Body of pancreas (tissue), 4 donors: ENCODE results near the gene ACSL1. TPM values are rescaled to one million over a fixed set of nuclear protein-coding genes. Genes with fewer than 3 reads are reported as not detected.

Experiments
- ATAC-seq: fragments of 150-250 bp; one replicate; pipeline ENCODE4 v1.9.1; 2016
- DNase-seq, 4 donors: peaks; one replicate each; pipeline ENCODE4 v3.0.0-alpha.2; 2019
- H3K27ac ChIP-seq, 4 donors: fragments of 200-600 bp; sonication (generic); 1 replicate in 3 of 4; 2 replicates in 1 of 4; pipeline versions ENCODE4 v1.5.1 to v1.6.1; 2016 to 2019; ENCODE audit warnings: mild to moderate bottlenecking in 1 of 4, mixed read lengths in 1 of 4, moderate library complexity in 1 of 4
- H3K27me3 ChIP-seq, 2 donors: fragments of 200-600 bp; sonication (generic); one replicate each; pipeline ENCODE4 v1.6.0; 2016; ENCODE audit warnings: mild to moderate bottlenecking in 1 of 2
- H3K36me3 ChIP-seq, 2 donors: fragments of 200-600 bp; sonication (generic); replicated peaks in 1 of 2; 2 replicates each; pipeline ENCODE4 v1.5.1; 2016; ENCODE audit warnings: low read depth in 2 of 2; ENCODE audit not compliant: insufficient read depth in 1 of 2
- H3K4me1 ChIP-seq: fragments of 200-600 bp; sonication (generic); one replicate; pipeline ENCODE4 v1.6.0; 2016
- H3K4me3 ChIP-seq, 2 donors: fragments of 200-600 bp; sonication (generic); 1 replicate in 1 of 2; 2 replicates in 1 of 2; pipeline ENCODE4 v1.5.1; 2016 to 2019
- H3K9me3 ChIP-seq, 3 donors: fragments of 200-600 bp; sonication (generic); 1 replicate in 2 of 3; 2 replicates in 1 of 3; pipeline ENCODE4 v1.5.1; 2016
- CTCF ChIP-seq, 7 experiments: fragments of 450-650 bp in 4 of 7; fragments of 200-600 bp in 3 of 7; sonication (generic) in 3 of 7; IDR thresholded peaks; one replicate each; pipeline ENCODE4 v1.5.1; 2016 to 2019; ENCODE audit warnings: antibody characterized with exemption in 7 of 7
- POLR2A ChIP-seq, 3 donors: fragments of 450-650 bp; IDR thresholded peaks; one replicate each; pipeline ENCODE4 v1.6.1; 2016; ENCODE audit warnings: antibody characterized with exemption in 3 of 3, mild to moderate bottlenecking in 2 of 3
- WGBS, 2 donors: methylation state at CpG; one replicate each; pipeline ENCODE4 v1.1.5; 2017; 5-methylcytosine and 5-hydroxymethylcytosine counted together
- intact Hi-C: fragments of 100-400 bp; cut with DNase I; formaldehyde crosslinking; loops from one replicate; pipeline ENCODE4 v1.15.1; 2023
- total RNA-seq, 2 donors: library from RNA; depleted of rRNA; stranded (reverse); fragments of >200 nt; gene quantifications; one replicate each; pipeline ENCODE4 v1.1.0, GENCODE V29; 2016

Gene ACSL1
- total RNA-seq, 2 donors from 2014 or later = 36.6 to 193 TPM

- WGBS, 2 donors = 59 to 84% methylated on average over 2 of the region's 2 CpGs
- ATAC-seq = no peak
- H3K36me3 ChIP-seq = no peaks in the 10 kb centered on the region
These were observed 96.9 kb downstream of the ACSL1 start for GRCh38 chr4:184728858-184729257.

GRCh38 chr4:184727430-184727829 lies 98.3 kb downstream of the ACSL1 start:
- no peak overlapping the region for H3K27ac ChIP-seq
- 90 to 97% methylated on average over 3 of the region's 3 CpGs for WGBS, 2 donors
- TF ChIP-seq POLR2A (IDR thresholded peaks at IDR 0.05) (no peak), CTCF (IDR thresholded peaks at IDR 0.05) (no peak)
- H3K36me3 ChIP-seq = no peaks in the 10 kb centered on the region
- no peak overlapping the region for H3K4me3 ChIP-seq
- DNase-seq (no peak), ATAC-seq (no peak)
- intact Hi-C loops = no loop called here
- H3K4me1 ChIP-seq = no peaks in the 10 kb centered on the region
- H3K27me3 ChIP-seq = no peaks in the 10 kb centered on the region
- no peaks in the 10 kb centered on the region for H3K9me3 ChIP-seq

More at GRCh38 chr4:184728858-184729257, 96.9 kb downstream of the ACSL1 start:
- intact Hi-C loops = no loop called here
- DNase-seq = no peak
- Histone ChIP-seq H3K27me3 (no peaks in the 10 kb centered on the region), H3K4me1 (peaks cover 9% of the 10 kb centered on the region), H3K9me3 (no peaks in the 10 kb centered on the region), H3K4me3 (no peak overlapping the region), H3K27ac (no peak overlapping the region)
- TF ChIP-seq POLR2A (IDR thresholded peaks at IDR 0.05) (no peak), CTCF (IDR thresholded peaks at IDR 0.05) (no peak)

DNA sequence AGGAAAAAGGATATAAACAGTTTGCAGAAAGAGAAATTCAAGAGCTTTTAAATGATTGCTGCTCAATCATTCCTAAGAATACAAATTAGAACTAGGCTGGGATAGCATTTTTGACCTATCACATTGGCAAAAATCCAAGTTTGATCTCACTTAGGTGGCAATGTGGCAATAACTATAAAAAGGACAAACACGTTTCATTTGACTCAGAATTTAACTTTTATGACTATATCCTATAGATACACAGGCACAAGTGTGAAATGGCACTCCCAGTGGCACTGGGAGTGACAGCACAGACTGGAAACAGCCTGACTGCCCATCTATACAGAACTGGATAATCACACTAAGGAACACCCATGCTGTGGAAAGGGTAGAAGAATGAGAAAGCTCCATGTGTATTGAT lies 103.0 kb downstream of the ACSL1 start:
- DNase-seq (no peak), ATAC-seq (no peak)
- TF ChIP-seq POLR2A (IDR thresholded peaks at IDR 0.05) = no peak
- no peak for TF ChIP-seq CTCF (IDR thresholded peaks at IDR 0.05)
- intact Hi-C loops = no loop called here
- no peaks in the 10 kb centered on the region for H3K4me1 ChIP-seq
- no peaks in the 10 kb centered on the region for H3K27me3 ChIP-seq
- H3K36me3 ChIP-seq = no peaks in the 10 kb centered on the region
- no peak overlapping the region for H3K27ac ChIP-seq
- no peak overlapping the region for H3K4me3 ChIP-seq
- WGBS, 2 donors = 26 to 92% methylated on average over 1 of the region's 1 CpG
- no peaks in the 10 kb centered on the region for H3K9me3 ChIP-seq

DNA sequence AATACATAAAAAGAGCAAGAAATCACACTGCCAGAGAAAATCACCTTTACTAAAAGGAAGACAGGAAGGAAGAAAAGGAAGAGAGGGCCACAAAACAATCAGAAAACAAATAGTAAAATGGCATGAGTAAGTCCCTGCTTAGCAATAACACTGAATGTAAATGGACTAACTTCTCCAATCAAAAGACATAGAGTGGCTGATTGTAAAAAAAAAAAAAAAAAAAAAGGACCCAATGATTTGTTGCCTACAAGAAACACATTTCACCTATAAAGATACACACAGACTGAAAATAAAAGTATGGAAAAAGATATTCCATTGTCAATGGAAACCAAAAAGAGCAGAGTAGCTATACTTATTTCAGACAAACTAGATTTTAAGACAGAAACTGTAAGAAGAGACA lies 104.5 kb downstream of the ACSL1 start:
- ATAC-seq = no peak
- Histone ChIP-seq H3K27me3 (no peaks in the 10 kb centered on the region), H3K9me3 (no peaks in the 10 kb centered on the region), H3K4me1 (no peaks in the 10 kb centered on the region), H3K4me3 (no peak overlapping the region), H3K27ac (no peak overlapping the region), H3K36me3 (no peaks in the 10 kb centered on the region)
- TF ChIP-seq POLR2A (IDR thresholded peaks at IDR 0.05) = no peak
- DNase-seq = no peak
- intact Hi-C loops = no loop called here

GRCh38 chr4:184719407-184719806 lies 106.4 kb downstream of the ACSL1 start:
- H3K36me3 ChIP-seq = no peaks in the 10 kb centered on the region
- intact Hi-C loops = no loop called here
- 100% methylated on average over 2 to 3 of the region's 3 CpGs for WGBS, 2 donors
- H3K4me1 ChIP-seq = no peaks in the 10 kb centered on the region
- no peak for TF ChIP-seq POLR2A (IDR thresholded peaks at IDR 0.05)
- TF ChIP-seq CTCF (IDR thresholded peaks at IDR 0.05) = no peak
- no peaks in the 10 kb centered on the region for H3K9me3 ChIP-seq
- no peaks in the 10 kb centered on the region for H3K27me3 ChIP-seq
- ATAC-seq = no peak
- H3K27ac ChIP-seq = no peak overlapping the region
- no peak overlapping the region for H3K4me3 ChIP-seq
- DNase-seq = no peak
